ENCODE results near the gene MAN1C1.

- TF ChIP-seq CTCF (IDR thresholded peaks at IDR 0.05) (no peak), POLR2A (IDR thresholded peaks at IDR 0.05) (no peak)
Observed at GRCh38 chr1:25828491-25828890, 211.9 kb downstream of the MAN1C1 start.
